UCSD-AML1 (cell line): ENCODE results near the gene ALMS1.
A peak's percentile ranks its signal among the peaks of the same experiment; 100 is the strongest.
"Not testable (repeated sequence)": the region's sequence is repeated elsewhere in the genome, so short reads cannot be mapped to it uniquely, and the experiment has no call there.

ENCODE experiments used
- DNase-seq: peaks from one replicate; lab custom pipeline; 2025; ENCODE audit not compliant: unreplicated experiment; lab: John Stamatoyannopoulos, UW

The ALMS1 gene

GRCh38 chr2:73385504-73386341, at the start of gene ALMS1:
Gene ALMS1, plus strand, starts transcription at chr2:73385836. Its CDS starts 33 bp downstream, at chr2:73385869.
- peak; percentile 93 for DNase-seq

GRCh38 chr2:73337828-73338227, 47.8 kb upstream of the ALMS1 start:
- no peak for DNase-seq

- no peak for DNase-seq
Measured at GRCh38 chr2:73339201-73339600, 46.4 kb upstream of the ALMS1 start.

- no peak for DNase-seq
Measured at GRCh38 chr2:73341039-73341438, 44.6 kb upstream of the ALMS1 start.

GRCh38 chr2:73343992-73344391, 41.6 kb upstream of the ALMS1 start:
- DNase-seq, result no peak

- not testable (repeated sequence) for DNase-seq
Measured at GRCh38 chr2:73344747-73345146, 40.9 kb upstream of the ALMS1 start.

- DNase-seq, result no peak
Measured at GRCh38 chr2:73350035-73350691, 35.5 kb upstream of the ALMS1 start.

GRCh38 chr2:73356097-73356496, 29.5 kb upstream of the ALMS1 start:
- no peak for DNase-seq

- no peak for DNase-seq
Measured at GRCh38 chr2:73359915-73360697, 25.5 kb upstream of the ALMS1 start.

GRCh38 chr2:73366060-73366459, 19.6 kb upstream of the ALMS1 start:
- no peak for DNase-seq

- no peak for DNase-seq
Measured at GRCh38 chr2:73368781-73369180, 16.9 kb upstream of the ALMS1 start.

- no peak for DNase-seq
Measured at GRCh38 chr2:73370348-73370747, 15.3 kb upstream of the ALMS1 start.

GRCh38 chr2:73373344-73373743, 12.3 kb upstream of the ALMS1 start:
- no peak for DNase-seq

GRCh38 chr2:73374269-73374668, 11.4 kb upstream of the ALMS1 start:
- no peak for DNase-seq

- no peak for DNase-seq
Measured at GRCh38 chr2:73376681-73377080, 9.0 kb upstream of the ALMS1 start.

- no peak for DNase-seq
Measured at GRCh38 chr2:73383036-73383435, 2.6 kb upstream of the ALMS1 start.

GRCh38 chr2:73385123-73385503, 523 bp upstream of the ALMS1 start:
- no peak for DNase-seq

- no peak for DNase-seq
Measured at GRCh38 chr2:73386342-73386868, 769 bp downstream of the ALMS1 start.

GRCh38 chr2:73386894-73387636, 1.4 kb downstream of the ALMS1 start:
- no peak for DNase-seq

GRCh38 chr2:73402386-73403103, 16.9 kb downstream of the ALMS1 start:
- no peak for DNase-seq
